SK-N-SH (cell line): ENCODE results near the gene MAP3K5. TPM values are rescaled to one million over a fixed set of nuclear protein-coding genes. Genes with fewer than 3 reads are reported as not detected.

Source experiments
- CTCF ChIA-PET: fragments of 300-600, 350-600 bp; formaldehyde crosslinking; extraction: SDS; loops from one replicate; lab custom pipeline; 2021; lab: Yijun Ruan, JAX
- POLR2A ChIA-PET: fragments of 350-600 bp; sonication (Branson Sonifier 250); formaldehyde crosslinking; extraction: SDS; loops from one replicate; lab custom pipeline; 2020; ENCODE audit warnings: antibody characterized with exemption, inconsistent platforms; lab: Yijun Ruan, JAX
- DNase-seq: peaks from one replicate; pipeline ENCODE4 v3.0.0; 2012
- H2AFZ ChIP-seq: fragments of 200-600 bp; sonication (generic); 2 replicates; pipeline ENCODE4 v1.8.1; 2016; ENCODE audit warnings: antibody characterized with exemption, mild to moderate bottlenecking, low read depth
- H3F3A ChIP-seq: fragments of 200-600 bp; sonication (generic); replicated peaks from 2 replicates; pipeline ENCODE3; 2016; ENCODE audit warnings: antibody characterized with exemption, mild to moderate bottlenecking; ENCODE audit not compliant: insufficient read depth
- H3K27ac ChIP-seq, 2 experiments: fragments of 200-500 bp in 1 of 2; fragments of 200-600 bp in 1 of 2; sonication (Bioruptor generic) in 1 of 2; sonication (generic), shearing (Covaris generic) in 1 of 2; 2 replicates each; pipeline versions ENCODE4 v1.5.1 to v1.6.1; 2014 to 2016; ENCODE audit warnings: low read depth in 2 of 2, inconsistent platforms in 1 of 2, low read length in 1 of 2, mild to moderate bottlenecking in 1 of 2, mixed read lengths in 1 of 2
- H3K27me3 ChIP-seq: fragments of 200-600 bp; sonication (generic), shearing (Covaris generic); 2 replicates; pipeline ENCODE4 v1.6.1; 2016; ENCODE audit warnings: mixed run types; ENCODE audit not compliant: insufficient read depth
- H3K36me3 ChIP-seq, 2 experiments: fragments of 200-500 bp in 1 of 2; fragments of 200-600 bp in 1 of 2; sonication (Bioruptor generic) in 1 of 2; sonication (generic) in 1 of 2; replicated peaks in 1 of 2; 2 replicates each; pipeline versions ENCODE3 to v1.5.1; 2014 to 2016; ENCODE audit warnings: low read length in 1 of 2, mild to moderate bottlenecking in 1 of 2; ENCODE audit not compliant: insufficient read depth in 2 of 2, control insufficient read depth in 1 of 2
- H3K4me1 ChIP-seq, 2 experiments: fragments of 200-500 bp in 1 of 2; fragments of 200-600 bp in 1 of 2; sonication (Bioruptor generic) in 1 of 2; sonication (generic), shearing (Covaris generic) in 1 of 2; 2 replicates each; pipeline versions ENCODE4 v1.5.1 to v1.6.1; 2014 to 2016; ENCODE audit warnings: low read depth in 1 of 2, low read length in 1 of 2, mixed run types in 1 of 2; ENCODE audit not compliant: insufficient read depth in 2 of 2, control insufficient read depth in 1 of 2
- H3K4me2 ChIP-seq: fragments of 200-600 bp; sonication (generic), shearing (Covaris generic); 2 replicates; pipeline ENCODE4 v1.6.1; 2017; ENCODE audit warnings: mixed run types
- H3K4me3 ChIP-seq, 2 experiments: fragments of 200-500 bp in 1 of 2; fragments of 200-600 bp in 1 of 2; sonication (Bioruptor generic) in 1 of 2; sonication (generic), shearing (Covaris generic) in 1 of 2; 2 replicates each; pipeline versions ENCODE4 v1.5.1 to v1.8.1; 2014 to 2016; ENCODE audit warnings: low read depth in 2 of 2, inconsistent platforms in 1 of 2, low read length in 1 of 2, mild to moderate bottlenecking in 1 of 2, mixed read lengths in 1 of 2, moderate library complexity in 1 of 2
- H3K79me2 ChIP-seq: fragments of 200-600 bp; sonication (generic); 2 replicates; pipeline ENCODE4 v1.8.1; 2017; ENCODE audit warnings: mild to moderate bottlenecking; ENCODE audit not compliant: insufficient read depth
- H3K9ac ChIP-seq: fragments of 200-600 bp; sonication (generic); 2 replicates; pipeline ENCODE4 v1.6.1; 2017; ENCODE audit warnings: mixed run types
- H3K9me2 ChIP-seq: fragments of 200-600 bp; sonication (generic); 2 replicates; pipeline ENCODE4 v1.6.1; 2017; ENCODE audit warnings: mixed run types
- H3K9me3 ChIP-seq: fragments of 200-600 bp; sonication (generic); 2 replicates; pipeline ENCODE4 v1.6.1; 2017; ENCODE audit warnings: mixed run types, mild to moderate bottlenecking, moderate library complexity
- H4K20me1 ChIP-seq: fragments of 200-600 bp; sonication (generic); 2 replicates; pipeline ENCODE4 v1.6.1; 2017; ENCODE audit warnings: mild to moderate bottlenecking, mixed run types; ENCODE audit not compliant: insufficient read depth
- EZH2phosphoT487 ChIP-seq: fragments of 200-600 bp; sonication (generic); IDR thresholded peaks from 2 replicates; pipeline ENCODE4 v1.6.1; 2017; ENCODE audit warnings: low read depth, mixed run types, mild to moderate bottlenecking, antibody characterized with exemption, moderate library complexity, borderline replicate concordance
- FOXM1 ChIP-seq: IDR thresholded peaks from 2 replicates; pipeline ENCODE4 v1.4.0; 2012; ENCODE audit warnings: low read depth, mild to moderate bottlenecking
- POLR2AphosphoS5 ChIP-seq: IDR thresholded peaks from 2 replicates; pipeline ENCODE4 v1.6.1; 2012; ENCODE audit warnings: low read depth, low read length
- RCOR1 ChIP-seq: fragments of 150-350 bp; IDR thresholded peaks from 2 replicates; pipeline ENCODE4 v1.6.1; 2017; ENCODE audit warnings: antibody characterized with exemption, low read length
- RFX5 ChIP-seq: IDR thresholded peaks from 2 replicates; pipeline ENCODE4 v1.6.1; 2012; ENCODE audit warnings: mild to moderate bottlenecking, improper control_type of control experiment, low read length
- TCF12 ChIP-seq: IDR thresholded peaks from 2 replicates; pipeline ENCODE4 v1.4.0; 2012
- TEAD4 ChIP-seq: IDR thresholded peaks from 2 replicates; pipeline ENCODE4 v1.4.0; 2012; ENCODE audit warnings: mild to moderate bottlenecking, borderline replicate concordance; ENCODE audit not compliant: insufficient read depth
- ZBTB33 ChIP-seq: IDR thresholded peaks from 2 replicates; pipeline ENCODE4 v1.4.0; 2012; ENCODE audit warnings: low read depth, borderline replicate concordance
- whole genome bisulfite sequencing: methylation state at CpG from one replicate; pipeline ENCODE4 v1.1.6; 2017; ENCODE audit warnings: low lambda C conversion rate; 5-methylcytosine and 5-hydroxymethylcytosine counted together
- polyA plus RNA-seq, 3 experiments: library from polyadenylated mRNA; depleted of rRNA; stranded (reverse); fragments of >200 nt; gene quantifications; 2 replicates each; pipeline ENCODE4 v1.2.3, GENCODE V29; 2012
- TF ChIP-seq, protein P1 (sequence below): fragments of 150-350 bp; IDR thresholded peaks from 2 replicates; pipeline ENCODE4 v1.6.1; 2017; ENCODE audit warnings: antibody characterized with exemption, low read length, low read depth, borderline replicate concordance
- TF ChIP-seq, protein P2 (sequence below): IDR thresholded peaks from 2 replicates; pipeline ENCODE4 v1.4.0; 2012; ENCODE audit warnings: low read depth, borderline replicate concordance

MAP3K5 gene
- polyA plus RNA-seq, 1 of the 3 experiments (the other 2 are of a cell fraction), result 1.4 TPM

GRCh38 chr6:136599329-136600011, 192.8 kb downstream of the MAP3K5 start:
- no peak overlapping the region for H3K4me2 ChIP-seq
- no peaks in the 10 kb centered on the region for H3K79me2 ChIP-seq
- H2AFZ ChIP-seq, result no peak overlapping the region
- TF ChIP-seq, protein P1, sequence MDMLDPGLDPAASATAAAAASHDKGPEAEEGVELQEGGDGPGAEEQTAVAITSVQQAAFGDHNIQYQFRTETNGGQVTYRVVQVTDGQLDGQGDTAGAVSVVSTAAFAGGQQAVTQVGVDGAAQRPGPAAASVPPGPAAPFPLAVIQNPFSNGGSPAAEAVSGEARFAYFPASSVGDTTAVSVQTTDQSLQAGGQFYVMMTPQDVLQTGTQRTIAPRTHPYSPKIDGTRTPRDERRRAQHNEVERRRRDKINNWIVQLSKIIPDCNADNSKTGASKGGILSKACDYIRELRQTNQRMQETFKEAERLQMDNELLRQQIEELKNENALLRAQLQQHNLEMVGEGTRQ, result no peak
- TF ChIP-seq FOXM1 (no peak), ZBTB33 (no peak), EZH2phosphoT487 (no peak), RCOR1 (no peak), POLR2AphosphoS5 (no peak), RFX5 (no peak), TEAD4 (no peak)
- TF ChIP-seq, protein P2, sequence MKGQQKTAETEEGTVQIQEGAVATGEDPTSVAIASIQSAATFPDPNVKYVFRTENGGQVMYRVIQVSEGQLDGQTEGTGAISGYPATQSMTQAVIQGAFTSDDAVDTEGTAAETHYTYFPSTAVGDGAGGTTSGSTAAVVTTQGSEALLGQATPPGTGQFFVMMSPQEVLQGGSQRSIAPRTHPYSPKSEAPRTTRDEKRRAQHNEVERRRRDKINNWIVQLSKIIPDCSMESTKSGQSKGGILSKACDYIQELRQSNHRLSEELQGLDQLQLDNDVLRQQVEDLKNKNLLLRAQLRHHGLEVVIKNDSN, result no peak
- H3K4me1 ChIP-seq, result peaks cover 0 to 4% of the 10 kb centered on the region in 2 experiments; a peak in 2 of 4 replicates
- WGBS, result 95% methylated on average over 10 of the region's 10 CpGs
- H3K36me3 ChIP-seq, result peaks cover 0 to 5% of the 10 kb centered on the region in 2 experiments
- H3K4me3 ChIP-seq, result no peak overlapping the region
- H3F3A ChIP-seq, result peaks cover 4% of the 10 kb centered on the region
- POLR2A ChIA-PET, result no interaction called here
- no peaks in the 10 kb centered on the region for H3K9me2 ChIP-seq
- no peaks in the 10 kb centered on the region for H4K20me1 ChIP-seq
- no peaks in the 10 kb centered on the region for H3K27me3 ChIP-seq
- no peaks in the 10 kb centered on the region for H3K9me3 ChIP-seq
- H3K9ac ChIP-seq, result no peak overlapping the region
- CTCF ChIA-PET, result interaction anchor here (1.8 kb wide), 1 partner anchor 193 kb away, joined by 5 read pairs; the partner anchor contains the start of gene MAP3K5
- DNase-seq, result no peak
- H3K27ac ChIP-seq, result no peak overlapping the region

GRCh38 chr6:136598048-136598447, 194.2 kb downstream of the MAP3K5 start:
- H3K36me3 ChIP-seq, result no peaks in the 10 kb centered on the region
- H3K9me3 ChIP-seq, result no peaks in the 10 kb centered on the region
- H3K4me1 ChIP-seq, result peaks cover 2 to 6% of the 10 kb centered on the region in 2 experiments
- H3K27me3 ChIP-seq, result no peaks in the 10 kb centered on the region
- H3K79me2 ChIP-seq, result no peaks in the 10 kb centered on the region
- H3K4me3 ChIP-seq, result no peak overlapping the region
- H4K20me1 ChIP-seq, result no peaks in the 10 kb centered on the region
- no peak overlapping the region for H3K27ac ChIP-seq
- H3K9ac ChIP-seq, result no peak overlapping the region
- ChIA-PET POLR2A (no interaction called here), CTCF (interaction anchor here (0.6 to 1.8 kb wide), 3 partner anchors 46 to 324 kb away, joined by 3 to 5 read pairs (median 3); partner anchors contain the start of genes MAP3K5 and SLC35D3)
- no peak overlapping the region for H3K4me2 ChIP-seq
- H3F3A ChIP-seq, result peaks cover 18% of the 10 kb centered on the region
- no peak for DNase-seq
- WGBS, result 95% methylated on average over 3 of the region's 3 CpGs
- no peak overlapping the region for H2AFZ ChIP-seq
- no peaks in the 10 kb centered on the region for H3K9me2 ChIP-seq
- no peak for TF ChIP-seq TCF12
